GM13977 (cell line): ENCODE results near the gene RNF166.

Source experiments
- DNase-seq: peaks from one replicate; pipeline ENCODE4 v3.0.0; 2012; ENCODE audit warnings: low spot score
- CTCF ChIP-seq: IDR thresholded peaks from 2 replicates; pipeline ENCODE4 v1.5.1; 2012; ENCODE audit warnings: mild to moderate bottlenecking, control low read depth; ENCODE audit not compliant: insufficient read depth; ENCODE audit errors: extremely low read depth, missing control alignments
- in situ Hi-C: fragments of 300-500 bp; cut with MboI; formaldehyde crosslinking; loops from one replicate; pipeline ENCODE4 v1.12.0; 2022; ENCODE audit warnings: low sequenced_read_pairs, low pct_unique_long_range_greater_than_20kb, mixed read lengths, inconsistent platforms; ENCODE audit not compliant: unreplicated experiment

RNF166 gene

GRCh38 chr16:88725609-88726407, 19.6 kb upstream of the RNF166 start:
- no peak for DNase-seq
- in situ Hi-C loops, result no loop called here
- no peak for TF ChIP-seq CTCF

GRCh38 chr16:88724855-88725555, 18.8 kb upstream of the RNF166 start:
- DNase-seq, result no peak
- in situ Hi-C loops, result no loop called here
- TF ChIP-seq CTCF, result no peak

GRCh38 chr16:88723911-88724310, 17.7 kb upstream of the RNF166 start:
- in situ Hi-C loops, result no loop called here
- no peak for DNase-seq
- no peak for TF ChIP-seq CTCF

DNA sequence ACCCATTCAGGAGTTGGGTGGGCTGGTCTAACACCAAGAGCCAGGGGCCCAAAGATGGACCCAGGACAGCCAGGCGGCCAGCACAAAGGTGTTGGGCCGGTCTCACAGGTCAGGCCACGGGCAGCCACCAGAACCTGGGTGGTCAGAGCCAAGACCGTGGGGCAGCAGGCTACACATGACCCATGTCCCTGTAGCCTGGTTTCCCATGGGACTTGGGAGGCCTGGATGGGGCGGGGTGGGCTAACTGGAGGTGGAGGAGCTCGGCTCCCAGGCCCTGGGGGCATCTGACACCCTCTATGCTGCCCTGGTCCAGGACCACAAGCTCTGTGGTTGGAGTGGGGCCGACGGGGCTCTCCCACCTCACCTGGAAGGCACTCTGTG, 17.3 kb upstream of the RNF166 start:
- in situ Hi-C loops, result no loop called here
- DNase-seq, result no peak
- TF ChIP-seq CTCF, result no peak

DNA sequence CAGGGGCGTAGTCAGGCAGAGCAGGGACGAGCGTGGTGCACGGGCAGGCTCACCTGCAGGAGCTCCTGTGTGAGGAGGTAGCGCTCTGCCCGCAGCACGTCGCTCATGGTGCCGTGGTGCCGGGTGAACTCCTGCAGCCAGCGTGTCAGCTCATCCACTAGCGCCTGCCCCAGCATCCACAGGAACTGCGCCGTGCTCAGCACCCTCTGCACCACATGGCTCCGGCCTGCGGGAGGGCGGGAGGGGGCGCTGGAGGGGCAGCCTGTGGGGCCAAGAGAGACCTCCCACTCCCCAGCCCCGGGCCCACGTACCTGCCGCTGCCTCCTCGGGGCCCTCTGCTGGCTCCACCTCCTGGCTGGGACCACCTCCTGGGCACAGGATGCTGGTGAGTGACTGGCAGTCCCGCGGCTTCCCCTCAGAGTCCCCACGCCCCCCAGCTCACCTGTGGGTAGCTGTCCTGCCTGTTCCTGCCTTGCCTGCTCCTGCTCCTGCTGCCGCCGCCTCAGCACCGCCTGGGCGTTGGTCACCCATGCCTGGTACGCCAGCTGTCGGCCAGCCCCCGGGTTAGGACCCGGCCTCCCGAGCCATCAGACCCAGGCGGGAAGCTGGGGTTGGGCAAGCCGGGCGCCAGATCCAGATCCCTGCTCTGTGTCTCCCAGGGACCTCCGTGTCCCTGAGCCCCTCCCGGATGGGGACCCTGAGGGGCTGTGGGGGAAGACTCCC, 16.7 kb upstream of the RNF166 start:
- TF ChIP-seq CTCF, result no peak
- no peak for DNase-seq
- in situ Hi-C loops, result no loop called here

GRCh38 chr16:88721815-88722755, 15.9 kb upstream of the RNF166 start:
- no peak for TF ChIP-seq CTCF
- in situ Hi-C loops, result no loop called here

More at GRCh38 chr16:88721815-88722755, 15.9 kb upstream of the RNF166 start:
- no peak for DNase-seq
